Measurements from ENCODE around the gene METTL26.

The METTL26 gene

DNA sequence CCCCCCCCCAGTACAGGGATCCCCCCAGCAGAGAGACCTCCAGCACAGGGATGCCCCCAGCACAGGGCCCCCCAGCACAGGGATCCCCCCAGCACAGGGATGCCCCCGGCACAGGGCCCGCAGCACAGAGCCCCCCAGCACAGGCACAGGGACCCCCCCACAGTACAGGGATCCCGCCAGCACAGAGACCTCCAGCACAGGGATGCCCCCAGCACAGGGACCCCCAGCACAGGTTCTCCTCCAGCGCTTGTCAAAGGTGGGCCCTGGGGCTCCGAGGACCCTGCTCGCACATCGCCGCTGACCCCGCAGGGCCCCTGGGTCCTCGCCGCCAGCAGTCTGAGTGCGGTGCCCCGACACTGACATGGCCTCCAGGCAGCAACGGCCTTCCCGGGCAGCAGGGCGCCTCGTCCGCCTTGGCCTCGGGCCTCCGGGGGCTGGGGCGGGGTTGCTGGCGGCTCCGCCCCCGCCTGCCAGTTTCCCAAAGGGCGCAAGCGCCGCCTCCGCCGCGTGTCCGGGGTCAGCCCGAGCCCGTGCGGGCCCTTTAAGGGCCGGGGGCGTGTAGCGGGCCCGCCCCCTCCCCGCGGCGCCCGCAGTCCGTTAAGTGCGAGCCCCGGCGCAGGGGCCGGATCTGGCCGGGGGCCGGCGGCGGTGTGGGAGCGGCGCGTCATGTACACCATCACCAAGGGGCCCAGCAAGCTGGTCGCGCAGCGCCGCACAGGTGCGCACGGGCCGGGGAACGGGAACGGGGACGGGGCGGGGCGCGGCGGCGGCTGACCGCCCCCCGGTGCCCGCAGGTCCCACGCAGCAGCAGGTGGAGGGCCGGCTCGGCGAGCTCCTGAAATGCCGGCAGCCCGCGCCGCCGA is 5.5 kb upstream of the METTL26 start, which contains the start of gene MCRIP2:
Gene MCRIP2, plus strand, starts transcription at position 503 of the 863 bp plus-strand sequence. Its CDS starts 164 bp downstream, at position 667.
- H3K4me3 ChIP-seq (ENCODE audit: low read depth, low read length): peak within 1 kb of the TSS; percentile 52

DNA sequence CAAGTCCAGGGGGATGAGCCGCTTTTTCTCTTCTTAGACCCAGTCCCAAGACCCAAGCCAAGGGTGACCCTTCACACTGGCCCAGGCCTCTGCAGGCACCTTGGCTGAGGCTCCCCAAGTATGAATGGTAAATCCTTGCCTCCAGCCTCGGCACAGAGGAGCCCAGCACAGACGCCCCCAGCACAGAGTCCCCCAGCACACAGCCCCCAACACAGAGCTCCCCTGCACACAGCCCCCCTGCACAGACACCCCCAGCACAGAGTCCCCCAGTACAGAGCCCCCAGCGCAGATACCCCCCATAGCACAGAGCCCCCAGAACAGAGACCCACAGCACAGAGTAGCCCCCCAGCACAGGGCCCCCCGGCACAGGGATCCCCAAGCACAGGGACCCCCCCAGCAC is 4.5 kb upstream of the METTL26 start:
- no peak overlapping the region for H3K4me3 ChIP-seq (ENCODE audit: low read depth, low read length)

GRCh38 chr16:638836-639235 is 2.7 kb upstream of the METTL26 start:
- no peak overlapping the region for H3K4me3 ChIP-seq (ENCODE audit: low read depth, low read length)

DNA sequence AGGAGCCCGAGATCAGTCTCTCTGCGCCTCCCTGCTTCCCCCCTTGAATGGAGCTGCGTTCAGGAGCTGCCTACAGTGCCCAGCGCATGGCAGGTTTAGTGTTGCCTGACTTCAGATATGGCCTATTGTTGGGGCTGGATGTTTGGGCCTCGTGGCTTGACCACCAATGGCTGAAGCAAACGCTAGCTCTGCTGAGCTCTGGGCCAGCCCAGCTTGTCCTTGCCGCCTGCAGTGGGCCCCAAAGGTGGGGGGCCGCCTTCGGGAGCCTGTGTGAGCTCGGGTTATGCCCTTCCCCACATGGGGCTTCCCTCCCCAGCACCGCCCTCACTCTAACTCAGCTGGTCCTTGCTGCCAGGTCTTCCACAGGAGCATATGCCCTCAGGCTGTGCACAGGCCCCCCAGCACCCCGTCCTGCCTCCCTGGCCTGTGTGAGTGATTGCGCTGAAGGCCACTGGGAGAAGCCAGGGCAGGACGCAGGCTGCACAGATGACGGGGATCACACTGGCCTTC is 2.0 kb upstream of the METTL26 start:
- no peak overlapping the region for H3K4me3 ChIP-seq (ENCODE audit: low read depth, low read length)

- H3K4me3 ChIP-seq (ENCODE audit: low read depth, low read length): peak overlapping the region; percentile 72
Measured at GRCh38 chr16:637081-638018, 1.2 kb upstream of the METTL26 start.

DNA sequence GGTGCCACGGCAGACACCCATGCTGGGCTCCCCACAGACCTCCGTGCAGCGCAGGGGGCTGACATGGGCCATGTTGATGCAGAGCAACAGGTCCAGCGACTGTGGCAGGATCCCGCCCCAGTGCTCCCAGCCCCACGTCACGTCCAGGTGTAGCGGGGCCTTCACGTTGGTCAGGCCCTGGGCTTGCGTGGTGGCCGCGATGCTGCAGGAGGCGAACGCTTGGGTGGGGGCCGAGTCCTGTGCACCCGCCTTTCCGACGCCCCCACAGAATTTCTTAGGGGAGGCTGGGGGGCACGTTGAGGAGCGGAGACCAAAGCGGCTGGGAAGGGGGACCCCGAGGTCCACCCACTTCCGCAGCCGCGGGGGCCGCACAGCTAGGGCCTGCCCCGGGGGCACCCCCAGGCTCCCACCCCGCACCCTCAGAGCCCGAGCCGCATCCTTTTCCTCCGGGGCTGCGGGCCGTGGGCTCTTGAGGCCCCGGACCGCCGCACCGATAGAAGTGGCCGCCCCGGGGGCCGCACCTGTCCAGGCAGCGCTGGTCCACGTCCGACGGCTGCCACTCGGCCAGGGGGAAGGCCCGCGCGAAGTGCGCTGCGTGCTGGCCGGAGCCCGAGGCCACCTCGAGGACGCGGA is 416 bp downstream of the METTL26 start:
- peak overlapping the region; percentile 72 for H3K4me3 ChIP-seq (ENCODE audit: low read depth, low read length)

DNA sequence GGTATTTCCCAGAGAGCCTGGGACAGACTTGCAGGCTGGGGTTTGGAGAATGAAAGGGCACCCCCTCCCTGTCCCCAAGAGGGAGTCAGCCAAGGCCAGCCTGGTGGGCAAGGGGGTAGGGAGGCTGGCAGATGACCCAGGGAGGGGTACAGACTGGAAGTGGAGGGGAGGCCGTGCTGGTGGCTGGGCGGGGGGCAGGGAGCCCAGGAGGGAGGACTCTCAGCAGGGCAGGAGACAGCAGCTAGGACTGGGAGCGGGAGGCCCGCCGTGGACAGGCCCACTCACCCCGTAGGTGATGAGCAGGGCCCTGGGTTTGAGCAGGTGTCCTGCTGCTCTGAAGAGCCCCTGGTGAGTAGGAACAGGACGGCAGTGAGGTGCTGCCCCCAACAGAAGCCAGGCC is 1.1 kb downstream of the METTL26 start:
- no peak overlapping the region for H3K4me3 ChIP-seq (ENCODE audit: low read depth, low read length)

DNA sequence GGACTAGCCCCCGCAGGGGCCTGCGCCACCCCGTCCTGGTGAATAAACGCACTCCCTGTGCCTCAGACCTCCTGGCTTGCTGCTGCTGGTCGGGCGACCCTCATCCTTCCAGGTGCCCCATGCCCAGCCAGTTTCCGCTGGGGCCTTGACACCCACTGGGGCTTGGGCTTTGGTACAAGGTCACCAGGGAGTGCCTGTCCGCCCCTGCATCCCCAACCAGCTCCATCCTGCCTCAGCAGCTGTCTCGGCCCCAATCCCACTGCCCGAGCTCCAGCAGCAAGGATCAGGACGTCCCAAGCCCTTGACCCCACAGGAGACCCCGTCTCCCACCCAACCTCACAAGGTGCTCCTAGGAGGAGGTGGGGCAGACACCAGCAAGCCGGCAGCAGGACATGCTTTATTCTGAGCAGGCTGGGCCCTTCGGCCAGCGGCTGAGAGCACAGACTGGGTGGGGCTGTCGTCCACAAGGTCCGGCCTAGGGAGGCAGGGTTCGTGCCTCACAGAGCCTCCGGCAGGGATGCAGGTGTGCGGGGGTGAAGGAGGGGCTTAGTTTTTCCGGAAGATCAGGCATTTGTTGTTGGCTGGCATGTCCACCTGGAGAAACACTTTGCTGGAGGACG is 1.9 kb downstream of the METTL26 start:
- no peak overlapping the region for H3K4me3 ChIP-seq (ENCODE audit: low read depth, low read length)

GRCh38 chr16:633336-634050 is 2.6 kb downstream of the METTL26 start:
- no peak overlapping the region for H3K4me3 ChIP-seq (ENCODE audit: low read depth, low read length)

DNA sequence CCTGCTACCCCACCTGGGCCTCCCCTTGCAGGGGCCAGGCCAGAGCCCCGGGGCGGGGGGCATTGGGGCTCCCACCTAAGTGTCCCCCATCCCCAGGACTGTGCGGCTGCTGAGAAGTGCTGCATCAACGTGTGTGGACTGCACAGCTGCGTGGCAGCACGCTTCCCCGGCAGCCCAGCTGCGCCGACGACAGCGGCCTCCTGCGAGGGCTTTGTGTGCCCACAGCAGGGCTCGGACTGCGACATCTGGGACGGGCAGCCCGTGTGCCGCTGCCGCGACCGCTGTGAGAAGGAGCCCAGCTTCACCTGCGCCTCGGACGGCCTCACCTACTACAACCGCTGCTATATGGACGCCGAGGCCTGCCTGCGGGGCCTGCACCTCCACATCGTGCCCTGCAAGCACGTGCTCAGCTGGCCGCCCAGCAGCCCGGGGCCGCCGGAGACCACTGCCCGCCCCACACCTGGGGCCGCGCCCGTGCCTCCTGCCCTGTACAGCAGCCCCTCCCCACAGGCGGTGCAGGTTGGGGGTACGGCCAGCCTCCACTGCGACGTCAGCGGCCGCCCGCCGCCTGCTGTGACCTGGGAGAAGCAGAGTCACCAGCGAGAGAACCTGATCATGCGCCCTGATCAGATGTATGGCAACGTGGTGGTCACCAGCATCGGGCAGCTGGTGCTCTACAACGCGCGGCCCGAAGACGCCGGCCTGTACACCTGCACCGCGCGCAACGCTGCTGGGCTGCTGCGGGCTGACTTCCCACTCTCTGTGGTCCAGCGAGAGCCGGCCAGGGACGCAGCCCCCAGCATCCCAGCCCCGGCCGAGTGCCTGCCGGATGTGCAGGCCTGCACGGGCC is 3.4 kb downstream of the METTL26 start:
- no peak overlapping the region for H3K4me3 ChIP-seq (ENCODE audit: low read depth, low read length)

- H3K4me3 ChIP-seq (ENCODE audit: low read depth, low read length): no peak overlapping the region
Measured at GRCh38 chr16:631808-632358, 4.2 kb downstream of the METTL26 start.

GRCh38 chr16:630815-631405 is 5.2 kb downstream of the METTL26 start, which contains the start of gene WFIKKN1:
TSS of gene WFIKKN1 (plus strand) at chr16:630985. CDS start at chr16:631254, 269 bp downstream.
- H3K4me3 ChIP-seq (ENCODE audit: low read depth, low read length): peak within 1 kb of the TSS; percentile 20

DNA sequence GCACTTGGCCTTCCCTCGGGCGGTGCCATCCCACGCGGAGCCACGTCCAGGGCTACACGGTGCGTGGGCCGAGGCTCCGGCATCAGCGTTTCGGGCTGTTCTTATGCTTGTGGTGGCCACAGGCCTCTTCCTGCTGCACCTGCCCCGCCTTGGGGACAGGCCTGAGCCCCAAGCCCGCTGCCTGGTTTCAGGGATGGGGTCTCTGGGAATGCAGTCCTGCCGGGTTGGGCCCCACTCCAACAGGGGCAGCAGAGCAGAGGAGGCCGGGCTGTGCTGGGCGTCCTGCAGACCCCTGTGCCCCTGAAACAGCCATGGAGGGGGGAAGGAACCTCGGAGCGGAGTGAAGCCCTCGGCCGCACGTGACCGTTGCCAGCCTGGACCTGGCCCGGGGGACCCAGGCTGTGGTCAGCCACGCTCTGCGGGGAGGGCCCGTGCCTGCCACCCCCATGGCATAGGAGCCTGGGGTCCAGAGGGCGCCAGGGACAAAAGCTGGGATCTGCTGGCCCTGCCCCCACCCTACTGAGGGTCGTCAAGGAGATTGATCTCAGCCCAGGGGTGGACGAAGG is 5.8 kb downstream of the METTL26 start:
- no peak overlapping the region for H3K4me3 ChIP-seq (ENCODE audit: low read depth, low read length)

GRCh38 chr16:629833-630248 is 6.3 kb downstream of the METTL26 start:
- H3K4me3 ChIP-seq (ENCODE audit: low read depth, low read length): no peak overlapping the region

DNA sequence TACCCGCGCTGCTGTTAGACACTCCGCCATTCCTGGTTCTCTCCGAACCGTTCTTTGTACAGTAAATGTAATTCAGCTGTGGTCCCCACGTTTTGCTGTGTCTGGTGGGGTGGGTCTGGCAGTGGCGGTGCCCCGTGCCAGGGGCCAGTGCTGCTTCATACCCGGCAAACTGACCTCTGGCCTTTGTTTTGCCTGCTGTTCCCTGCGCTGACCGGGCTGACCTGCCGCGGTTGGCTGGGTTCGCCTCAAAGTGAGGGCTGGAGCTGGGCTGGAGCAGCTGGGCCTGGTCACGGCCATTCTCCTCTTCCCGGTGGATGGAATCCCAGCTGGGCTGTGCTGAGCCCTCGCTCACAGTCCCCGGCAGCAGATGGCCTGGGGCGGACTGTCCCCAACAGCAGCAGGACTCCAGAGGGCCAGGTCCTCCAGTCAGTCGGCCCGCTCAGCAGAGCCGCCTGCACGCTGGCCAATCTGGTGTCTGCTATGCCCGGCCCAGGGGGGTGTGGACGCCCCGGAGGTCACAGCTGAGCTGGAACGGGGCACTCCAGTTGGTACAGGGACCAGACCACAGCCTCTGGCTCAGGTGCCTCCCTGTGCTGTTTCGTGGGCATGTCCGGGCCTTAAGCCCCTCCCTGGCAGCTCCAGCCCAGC is 6.8 kb downstream of the METTL26 start:
- no peak overlapping the region for H3K4me3 ChIP-seq (ENCODE audit: low read depth, low read length)

DNA sequence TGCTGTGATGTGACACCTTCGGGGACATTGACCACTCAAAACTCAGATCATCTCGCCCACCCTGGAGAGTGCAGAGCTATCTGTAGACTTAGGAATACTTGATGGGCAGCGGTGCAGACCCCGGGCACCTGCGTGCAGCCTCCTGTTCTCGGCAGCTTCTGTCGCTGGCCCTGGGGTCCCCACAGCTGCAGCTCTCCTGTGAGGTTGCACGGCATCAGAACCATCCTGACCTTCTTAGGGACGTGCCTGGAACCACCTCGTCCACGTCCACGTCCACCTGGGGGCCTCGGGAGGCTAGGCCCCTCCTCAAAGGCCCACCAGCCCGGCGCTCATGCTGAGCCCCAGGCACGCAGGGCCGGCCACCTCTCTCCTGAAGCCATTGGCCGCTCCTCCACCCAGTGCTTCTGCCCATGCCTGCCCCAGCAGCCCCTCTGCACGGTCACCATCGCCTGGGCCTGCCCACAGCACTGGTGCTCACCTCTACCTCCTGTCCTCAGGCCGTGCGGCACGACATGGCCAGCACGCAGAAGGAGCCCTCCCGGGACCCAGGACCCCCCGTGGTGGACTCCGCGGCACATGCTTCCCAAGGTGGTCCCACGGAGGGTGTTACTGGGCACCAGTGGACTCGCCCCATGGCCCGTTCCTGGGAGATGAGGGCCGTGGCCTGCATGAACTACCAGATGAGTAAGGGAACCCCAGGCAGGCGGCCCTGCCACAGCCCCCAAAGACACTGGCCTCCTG is 7.6 kb downstream of the METTL26 start:
- no peak overlapping the region for H3K4me3 ChIP-seq (ENCODE audit: low read depth, low read length)
